AG04450 (cell line): ENCODE measurements around the gene EEIG1. TPM values are rescaled to one million over a fixed set of nuclear protein-coding genes. Genes with fewer than 3 reads are reported as not detected.

Experiments
- CTCF ChIA-PET: fragments of 300-600, 350-600 bp; formaldehyde crosslinking; extraction: SDS; loops from one replicate; lab custom pipeline; 2022; ENCODE audit warnings: antibody characterized with exemption, inconsistent platforms; lab: Charles Lee
- POLR2A ChIA-PET: fragments of 350-600 bp; formaldehyde crosslinking; extraction: SDS; loops from one replicate; lab custom pipeline; 2021; ENCODE audit warnings: antibody characterized with exemption, inconsistent platforms; lab: Yijun Ruan, JAX
- DNase-seq: peaks from one replicate; pipeline ENCODE4 v3.0.0-alpha.2; 2011; ENCODE audit warnings: low read depth, low spot score
- H3K27ac ChIP-seq: one replicate; pipeline ENCODE4 v1.5.1; 2012; ENCODE audit warnings: low read depth, low read length, control low read depth
- H3K27me3 ChIP-seq: one replicate; pipeline ENCODE4 v1.6.0; 2012; ENCODE audit warnings: low read length; ENCODE audit not compliant: control insufficient read depth, insufficient read depth
- H3K4me3 ChIP-seq: 2 replicates; pipeline ENCODE4 v1.5.1; 2011; ENCODE audit warnings: mild to moderate bottlenecking, low read depth, low read length, control low read depth
- H3K9me3 ChIP-seq: 2 replicates; pipeline ENCODE4 v1.5.1; 2012; ENCODE audit warnings: low read length; ENCODE audit not compliant: control insufficient read depth, insufficient read depth
- CTCF ChIP-seq: IDR thresholded peaks from 2 replicates; pipeline ENCODE4 v1.5.1; 2011; ENCODE audit warnings: low read depth, low read length, control low read depth, inconsistent platforms
- polyA plus RNA-seq: library from polyadenylated mRNA; depleted of rRNA; stranded (reverse); fragments of >200 nt; gene quantifications from 2 replicates; pipeline ENCODE4 v1.2.3, GENCODE V29; 2011

The EEIG1 gene
- polyA plus RNA-seq, 1 experiment = 8.3 TPM

DNA sequence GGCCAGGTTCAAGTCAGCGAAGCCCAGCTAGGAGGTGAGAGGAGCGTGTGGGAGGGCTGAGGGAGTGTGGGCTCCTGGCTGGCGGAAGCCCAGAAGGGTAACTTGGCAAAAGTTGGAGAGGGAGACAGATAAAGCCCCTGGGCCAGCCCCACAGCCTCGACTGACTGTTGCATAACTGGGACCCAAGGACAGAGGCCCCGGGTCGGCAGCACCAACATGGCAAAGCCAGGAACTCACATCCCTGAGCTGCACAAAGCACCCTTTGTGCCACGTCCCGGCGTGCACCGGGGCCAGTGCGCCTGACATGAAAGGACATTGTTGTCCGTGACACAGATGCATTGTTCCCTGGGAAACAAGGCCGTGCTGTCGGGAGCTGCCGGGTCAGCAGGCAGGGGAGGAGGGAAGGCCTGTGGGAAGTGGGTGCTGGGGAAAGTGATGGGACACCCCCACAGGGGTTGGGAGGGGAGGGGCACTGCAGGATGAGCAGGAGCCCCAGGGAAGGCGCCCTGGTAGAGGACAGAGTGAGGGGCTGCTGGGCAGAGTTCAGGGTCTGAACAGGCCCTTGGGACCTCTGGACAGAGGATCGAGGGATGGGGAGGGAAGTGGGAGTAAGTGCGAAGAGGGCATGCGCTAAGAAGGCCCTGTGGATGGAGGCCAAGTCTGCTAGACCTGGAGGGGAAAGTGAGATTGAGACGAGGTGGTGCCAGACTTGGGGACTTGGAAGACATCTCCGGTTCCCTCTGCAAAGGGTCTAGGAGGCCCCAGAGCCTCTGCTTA is 30.1 kb downstream of the EEIG1 start:
- Histone ChIP-seq H3K9me3 (no peaks in the 10 kb centered on the region; the same call in 1 of the 2 replicates), H3K4me3 (no peak overlapping the region), H3K27ac (peak overlapping the region; percentile 11), H3K27me3 (no peaks in the 10 kb centered on the region)
- DNase-seq = no peak
- TF ChIP-seq CTCF = no peak
- ChIA-PET POLR2A (no interaction called here), CTCF (interaction anchor here (0.5 to 1.4 kb wide), 3 partner anchors 8 to 167 kb away, joined by 5 to 7 read pairs (median 6); no protein-coding TSS in a partner anchor)

DNA sequence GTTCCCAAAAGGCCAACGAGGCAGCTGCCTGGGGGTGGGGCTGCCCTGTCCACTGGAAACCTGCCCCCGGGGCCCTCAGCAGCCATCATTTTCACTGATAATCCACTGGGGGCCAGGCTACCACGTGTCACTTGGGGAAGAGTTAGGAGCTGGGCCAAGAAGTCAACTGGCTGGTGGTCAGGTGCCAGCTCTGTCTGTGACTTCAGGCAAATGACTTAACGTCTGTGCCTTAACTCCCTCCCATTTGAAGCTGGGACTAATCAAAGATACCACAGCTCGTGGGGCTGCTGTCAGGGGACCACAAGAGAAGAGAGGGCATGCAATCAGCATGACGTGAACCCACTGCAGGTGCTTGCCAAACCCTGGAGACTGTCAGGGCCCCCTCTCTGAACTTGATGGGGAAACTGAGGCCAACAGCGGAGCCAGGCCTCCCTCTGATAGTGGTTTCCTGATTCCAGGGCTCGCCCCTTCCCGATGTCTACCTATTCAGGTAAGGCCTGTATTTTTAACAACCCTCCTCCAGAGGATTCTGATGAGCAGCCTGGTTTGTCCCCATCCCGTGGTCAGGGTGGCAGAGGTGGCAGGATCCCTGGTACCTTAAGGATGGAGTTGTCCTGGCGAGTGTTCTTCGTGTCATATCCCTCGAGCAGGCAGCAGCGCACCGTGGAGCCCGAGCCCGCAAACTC is 30.8 kb downstream of the EEIG1 start:
- Histone ChIP-seq H3K4me3 (no peak overlapping the region), H3K27ac (no peak overlapping the region), H3K27me3 (no peaks in the 10 kb centered on the region), H3K9me3 (no peaks in the 10 kb centered on the region; the same call in 1 of the 2 replicates)
- no peak for TF ChIP-seq CTCF
- ChIA-PET CTCF (interaction anchor here (1.3 kb wide), 1 partner anchor 168 kb away, joined by 5 read pairs; no protein-coding TSS in a partner anchor), POLR2A (interaction anchor here (0.5 kb wide), 1 partner anchor 96 kb away, joined by 5 read pairs; no protein-coding TSS in a partner anchor)
- DNase-seq = no peak

- CTCF ChIA-PET = interaction anchor here (0.6 to 2.8 kb wide), 3 partner anchors 78 to 287 kb away, joined by 4 to 14 read pairs (median 5); no protein-coding TSS in a partner anchor
- TF ChIP-seq CTCF = no peak
- H3K27me3 ChIP-seq = no peaks in the 10 kb centered on the region
- no peak overlapping the region for H3K4me3 ChIP-seq
- POLR2A ChIA-PET = no interaction called here
- no peaks in the 10 kb centered on the region for H3K9me3 ChIP-seq
- no peak overlapping the region for H3K27ac ChIP-seq
- DNase-seq = no peak
These were observed 32.7 kb downstream of the EEIG1 start for GRCh38 chr9:127947841-127948710.

GRCh38 chr9:127946728-127947127 is 34.1 kb downstream of the EEIG1 start:
- Histone ChIP-seq H3K9me3 (no peaks in the 10 kb centered on the region), H3K4me3 (no peak overlapping the region), H3K27ac (peak overlapping the region; percentile 31), H3K27me3 (no peaks in the 10 kb centered on the region)
- POLR2A ChIA-PET = no interaction called here
- CTCF ChIA-PET = interaction anchor here (1.3 to 2.8 kb wide), 2 partner anchors 16 to 171 kb away, joined by 5 to 14 read pairs; no protein-coding TSS in a partner anchor
- no peak for TF ChIP-seq CTCF
- no peak for DNase-seq
